ENCODE data around the gene CAMTA1.

GRCh38 chr1:7345516-7345915, 560.3 kb downstream of the CAMTA1 start:
- no peak for TF ChIP-seq BACH2 (CRISPR knock-in tag; IDR thresholded peaks at IDR 0.05; ENCODE audit: borderline replicate concordance)
- TF ChIP-seq ARNTL (CRISPR knock-in tag; IDR thresholded peaks at IDR 0.05; ENCODE audit: borderline replicate concordance, low read depth) = no peak
- TF ChIP-seq SNAI2 (CRISPR knock-in tag; IDR thresholded peaks at IDR 0.05) = no peak
- no peak for TF ChIP-seq ISL1 (CRISPR knock-in tag; IDR thresholded peaks at IDR 0.05)
- TF ChIP-seq ZFP30 (CRISPR knock-in tag; IDR thresholded peaks at IDR 0.05) = no peak
- TF ChIP-seq ESRRG (CRISPR knock-in tag; IDR thresholded peaks at IDR 0.05) = no peak
- TF ChIP-seq ZFP3 (CRISPR knock-in tag; IDR thresholded peaks at IDR 0.05) = no peak
- no peak for TF ChIP-seq ZC3H10 (CRISPR knock-in tag; IDR thresholded peaks at IDR 0.05)
- no peak for TF ChIP-seq CREB5 (CRISPR knock-in tag; IDR thresholded peaks at IDR 0.05; ENCODE audit: low read depth)
- TF ChIP-seq PATZ1 (CRISPR knock-in tag; IDR thresholded peaks at IDR 0.05; ENCODE audit: borderline replicate concordance) = no peak
- TF ChIP-seq GLIS3 (CRISPR knock-in tag; IDR thresholded peaks at IDR 0.05) = no peak
- no peak for TF ChIP-seq POU6F1 (CRISPR knock-in tag; IDR thresholded peaks at IDR 0.05; ENCODE audit: borderline replicate concordance, low read depth)
- no peak for TF ChIP-seq ZNF565 (CRISPR knock-in tag; conservative IDR thresholded peaks at IDR 0.05; ENCODE audit: low read depth)
